Neural progenitor cell (in vitro differentiated cells): ENCODE results near the gene SELENOP. TPM values are rescaled to one million over a fixed set of nuclear protein-coding genes. Genes with fewer than 3 reads are reported as not detected.

Source experiments
- DNase-seq: peaks from one replicate; pipeline ENCODE4 v3.0.0-alpha.2; 2016; ENCODE audit warnings: low spot score
- H2AFZ ChIP-seq: fragments of 200-600 bp; sonication (generic); replicated peaks from 2 replicates; pipeline ENCODE4 v1.6.1; 2016; ENCODE audit warnings: antibody characterized with exemption
- H3F3A ChIP-seq: fragments of 200-600 bp; sonication (generic); 2 replicates; pipeline ENCODE4 v1.6.1; 2016; ENCODE audit warnings: antibody characterized with exemption, low read depth
- H3K27ac ChIP-seq: fragments of 200-600 bp; sonication (generic); 2 replicates; pipeline ENCODE4 v1.5.1; 2016; ENCODE audit warnings: mild to moderate bottlenecking
- H3K27me3 ChIP-seq: fragments of 200-600 bp; sonication (generic); 2 replicates; pipeline ENCODE4 v1.6.1; 2016; ENCODE audit warnings: mild to moderate bottlenecking, moderate library complexity
- H3K36me3 ChIP-seq: fragments of 200-600 bp; sonication (generic); 2 replicates; pipeline ENCODE4 v1.5.1; 2016
- H3K4me1 ChIP-seq: fragments of 200-600 bp; sonication (generic); 2 replicates; pipeline ENCODE4 v1.6.1; 2016; ENCODE audit warnings: mixed run types
- H3K4me2 ChIP-seq: fragments of 200-600 bp; sonication (generic); 2 replicates; pipeline ENCODE4 v1.6.1; 2016
- H3K4me3 ChIP-seq: fragments of 200-600 bp; sonication (generic); 2 replicates; pipeline ENCODE4 v1.5.1; 2016
- H3K79me2 ChIP-seq: fragments of 200-600 bp; sonication (generic); 2 replicates; pipeline ENCODE4 v1.6.1; 2016; ENCODE audit warnings: low read depth
- H3K9ac ChIP-seq: fragments of 200-600 bp; sonication (generic); 2 replicates; pipeline ENCODE4 v1.6.1; 2016
- H3K9me3 ChIP-seq: fragments of 200-600 bp; sonication (generic); 2 replicates; pipeline ENCODE4 v1.5.1; 2016; ENCODE audit warnings: low read depth
- H4K20me1 ChIP-seq: fragments of 200-600 bp; sonication (generic); 2 replicates; pipeline ENCODE4 v1.6.1; 2016; ENCODE audit warnings: low read depth
- H3K27ac Mint-ChIP-seq: 3 replicates; pipeline ENCODE4 v1.8.0; 2021; ENCODE audit warnings: mixed read lengths
- H3K27me3 Mint-ChIP-seq: 2 replicates; pipeline ENCODE4 v1.8.0; 2022; ENCODE audit warnings: low read depth, mild to moderate bottlenecking, inconsistent platforms, moderate library complexity, mixed read lengths; ENCODE audit not compliant: insufficient read depth
- H3K36me3 Mint-ChIP-seq: 3 replicates; pipeline ENCODE4 v1.8.0; 2021; ENCODE audit warnings: mixed read lengths
- H3K4me1 Mint-ChIP-seq: 3 replicates; pipeline ENCODE4 v1.8.0; 2021; ENCODE audit warnings: mixed read lengths
- H3K4me3 Mint-ChIP-seq: 3 replicates; pipeline ENCODE4 v1.8.0; 2021; ENCODE audit warnings: mild to moderate bottlenecking, moderate library complexity, mixed read lengths
- H3K9me3 Mint-ChIP-seq: 3 replicates; pipeline ENCODE4 v1.8.0; 2020; ENCODE audit warnings: mixed read lengths
- CTCF ChIP-seq: fragments of 200-600 bp; sonication (generic); IDR thresholded peaks from 2 replicates; pipeline ENCODE4 v1.5.1; 2017; ENCODE audit warnings: antibody characterized with exemption, mild to moderate bottlenecking
- EZH2 ChIP-seq: fragments of 200-600 bp; sonication (generic); IDR thresholded peaks from 2 replicates; pipeline ENCODE4 v1.6.1; 2017; ENCODE audit warnings: antibody characterized with exemption, mild to moderate bottlenecking, moderate library complexity
- EZH2phosphoT487 ChIP-seq: fragments of 200-600 bp; sonication (generic); IDR thresholded peaks from 2 replicates; pipeline ENCODE4 v1.6.1; 2017; ENCODE audit warnings: antibody characterized with exemption
- total RNA-seq: library from RNA; depleted of rRNA; stranded (reverse); fragments of >200 nt; gene quantifications from 2 replicates; pipeline ENCODE4 v1.2.3, GENCODE V29; 2015; ENCODE audit warnings: low replicate concordance

The SELENOP gene
- total RNA-seq, 1 donor from 2014 or later, result 1.4 TPM

DNA sequence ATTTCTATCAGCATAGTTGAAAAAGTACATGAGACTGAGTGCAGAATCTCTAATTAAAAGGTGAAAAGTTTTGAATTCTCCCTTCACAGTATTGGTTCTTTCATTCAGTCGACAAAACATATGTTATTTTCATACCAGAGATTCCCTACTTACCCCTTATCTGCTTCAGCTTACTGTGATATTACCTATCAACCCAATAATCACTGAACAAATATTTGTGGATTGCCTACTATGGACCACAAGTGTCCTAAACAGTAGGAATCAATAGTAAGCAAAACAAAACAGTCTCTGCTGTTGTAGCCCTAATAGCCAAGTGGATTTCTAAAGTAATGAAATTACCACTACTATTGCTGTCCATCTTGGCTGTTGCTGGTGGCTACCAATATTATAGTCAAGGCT lies 43.6 kb downstream of the SELENOP start:
- no peaks in the 10 kb centered on the region for H3K27me3 ChIP-seq
- no peaks in the 10 kb centered on the region for H3K79me2 ChIP-seq
- DNase-seq, result no peak
- H3K27ac ChIP-seq, result no peak overlapping the region
- H3K36me3 ChIP-seq, result peaks cover 8% of the 10 kb centered on the region
- H2AFZ ChIP-seq, result no peak overlapping the region
- H3K4me3 ChIP-seq, result no peak overlapping the region
- Mint-ChIP-seq H3K9me3 (peaks cover 3% of the 10 kb centered on the region), H3K4me1 (no peaks in the 10 kb centered on the region), H3K27ac (no peak overlapping the region), H3K4me3 (no peak overlapping the region), H3K27me3 (no peaks in the 10 kb centered on the region), H3K36me3 (no peaks in the 10 kb centered on the region)
- H3K9ac ChIP-seq, result no peak overlapping the region
- H3F3A ChIP-seq, result no peaks in the 10 kb centered on the region
- no peaks in the 10 kb centered on the region for H4K20me1 ChIP-seq
- no peaks in the 10 kb centered on the region for H3K4me1 ChIP-seq
- H3K9me3 ChIP-seq, result no peaks in the 10 kb centered on the region
- TF ChIP-seq EZH2 (no peak), EZH2phosphoT487 (no peak), CTCF (no peak)
- H3K4me2 ChIP-seq, result no peak overlapping the region

GRCh38 chr5:42767491-42768105 lies 44.1 kb downstream of the SELENOP start:
- Histone ChIP-seq H3K4me2 (no peak overlapping the region), H2AFZ (no peak overlapping the region), H3K36me3 (peaks cover 8% of the 10 kb centered on the region), H3K4me3 (no peak overlapping the region), H3K4me1 (no peaks in the 10 kb centered on the region), H4K20me1 (no peaks in the 10 kb centered on the region), H3K9me3 (no peaks in the 10 kb centered on the region), H3K79me2 (no peaks in the 10 kb centered on the region), H3F3A (no peaks in the 10 kb centered on the region), H3K9ac (no peak overlapping the region), H3K27me3 (no peaks in the 10 kb centered on the region), H3K27ac (no peak overlapping the region)
- peak; percentile 34 for DNase-seq
- Mint-ChIP-seq H3K4me3 (no peak overlapping the region), H3K4me1 (no peaks in the 10 kb centered on the region), H3K27ac (no peak overlapping the region), H3K27me3 (no peaks in the 10 kb centered on the region), H3K36me3 (no peaks in the 10 kb centered on the region), H3K9me3 (peaks cover 3% of the 10 kb centered on the region)
- TF ChIP-seq EZH2phosphoT487 (no peak), CTCF (peak; percentile 67)

DNA sequence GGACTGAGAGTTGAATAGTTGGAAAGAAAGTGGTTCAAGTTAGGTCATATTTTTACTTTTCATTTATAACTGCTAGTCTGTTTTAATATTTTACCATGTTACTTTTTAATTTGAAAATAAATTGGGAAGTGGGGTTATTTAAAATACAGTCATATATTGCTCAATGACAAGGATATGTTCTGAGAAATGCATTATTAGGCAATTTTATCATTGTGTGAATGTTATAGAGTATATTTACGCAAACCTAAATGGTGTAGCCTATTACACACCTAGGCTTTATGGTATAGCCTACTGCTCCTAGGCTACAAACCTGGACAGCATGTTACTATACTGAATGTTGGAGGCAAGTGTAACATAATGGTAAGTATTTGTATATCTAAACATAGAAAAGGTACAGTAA lies 49.9 kb downstream of the SELENOP start:
- H3K9me3 ChIP-seq, result no peaks in the 10 kb centered on the region
- no peak overlapping the region for H3K4me3 Mint-ChIP-seq
- H3K4me1 ChIP-seq, result no peaks in the 10 kb centered on the region
- H3K4me3 ChIP-seq, result no peak overlapping the region
- no peak for DNase-seq
- TF ChIP-seq EZH2phosphoT487 (no peak), EZH2 (no peak), CTCF (no peak)
- no peak overlapping the region for H3K27ac ChIP-seq
- no peaks in the 10 kb centered on the region for H3F3A ChIP-seq
- no peak overlapping the region for H3K27ac Mint-ChIP-seq
- H3K4me1 Mint-ChIP-seq, result no peaks in the 10 kb centered on the region
- no peaks in the 10 kb centered on the region for H3K36me3 Mint-ChIP-seq
- H3K9me3 Mint-ChIP-seq, result peaks cover 3% of the 10 kb centered on the region
- no peaks in the 10 kb centered on the region for H3K27me3 ChIP-seq
- H2AFZ ChIP-seq, result no peak overlapping the region
- no peaks in the 10 kb centered on the region for H3K79me2 ChIP-seq
- H4K20me1 ChIP-seq, result no peaks in the 10 kb centered on the region
- no peak overlapping the region for H3K4me2 ChIP-seq
- H3K9ac ChIP-seq, result no peak overlapping the region
- H3K36me3 ChIP-seq, result no peaks in the 10 kb centered on the region
- no peaks in the 10 kb centered on the region for H3K27me3 Mint-ChIP-seq
